GM13977 (cell line): ENCODE results near the gene ARX.

Source experiments
- DNase-seq: peaks from one replicate; pipeline ENCODE4 v3.0.0; 2012; ENCODE audit warnings: low spot score
- CTCF ChIP-seq: IDR thresholded peaks from 2 replicates; pipeline ENCODE4 v1.5.1; 2012; ENCODE audit warnings: mild to moderate bottlenecking, control low read depth; ENCODE audit not compliant: insufficient read depth; ENCODE audit errors: extremely low read depth, missing control alignments
- in situ Hi-C: fragments of 300-500 bp; cut with MboI; formaldehyde crosslinking; loops from one replicate; pipeline ENCODE4 v1.12.0; 2022; ENCODE audit warnings: low sequenced_read_pairs, low pct_unique_long_range_greater_than_20kb, mixed read lengths, inconsistent platforms; ENCODE audit not compliant: unreplicated experiment

ARX gene

GRCh38 chrX:24987731-24988130 is 28.0 kb downstream of the ARX start:
- in situ Hi-C loops: no loop called here
- TF ChIP-seq CTCF: no peak
- no peak for DNase-seq

GRCh38 chrX:24985120-24985519 is 30.6 kb downstream of the ARX start:
- in situ Hi-C loops: no loop called here
- DNase-seq: no peak
- TF ChIP-seq CTCF: no peak

GRCh38 chrX:24983931-24984330 is 31.8 kb downstream of the ARX start:
- no peak for TF ChIP-seq CTCF
- in situ Hi-C loops: no loop called here
- DNase-seq: no peak

DNA sequence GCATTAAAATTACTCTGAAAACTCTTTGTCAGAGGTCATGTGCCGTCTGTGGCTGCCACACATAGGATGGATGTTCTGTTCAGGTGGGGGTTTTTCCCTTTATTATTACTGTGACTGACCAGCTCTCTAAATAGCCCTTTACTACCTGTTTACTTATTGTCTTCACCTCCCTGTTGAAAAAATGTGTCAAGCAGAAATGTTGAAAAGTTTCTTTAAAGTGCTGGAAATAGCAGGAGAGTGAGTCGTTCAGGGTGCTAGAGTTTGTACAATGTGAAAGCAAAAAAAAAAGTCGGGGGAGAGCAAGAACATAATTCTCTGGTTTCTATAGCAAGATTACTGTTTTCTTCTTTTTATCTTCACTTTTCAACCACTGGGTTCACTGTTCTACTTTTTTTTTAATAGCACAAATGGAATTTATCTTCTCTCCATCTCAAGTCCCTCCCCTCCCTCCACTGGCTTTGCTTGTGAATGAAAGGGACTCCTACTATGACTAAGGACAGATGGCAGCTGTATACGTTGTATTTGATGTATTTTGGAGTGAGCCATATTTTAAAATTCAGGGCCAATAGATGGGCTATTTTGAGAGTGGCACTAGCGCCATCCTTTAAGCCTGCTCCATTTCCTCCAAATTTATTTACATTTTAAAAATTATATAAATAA is 33.3 kb downstream of the ARX start:
- no peak for TF ChIP-seq CTCF
- DNase-seq: no peak
- in situ Hi-C loops: no loop called here

GRCh38 chrX:24981030-24981429 is 34.7 kb downstream of the ARX start:
- in situ Hi-C loops: no loop called here
- DNase-seq: no peak
- TF ChIP-seq CTCF: no peak

- no peak for DNase-seq
- in situ Hi-C loops: no loop called here
- TF ChIP-seq CTCF: no peak
Measured at GRCh38 chrX:24979081-24979480, 36.7 kb downstream of the ARX start.
